ENCODE data around the gene ICAM1. TPM values are rescaled to one million over a fixed set of nuclear protein-coding genes. Genes with fewer than 3 reads are reported as not detected.

ICAM1 gene
- total and polyA plus RNA-seq, 2 of the 13 experiments (the other 11 are each of a cell fraction or from before 2014, with no cell fraction given), result 37.9 to 98.4 TPM

DNA sequence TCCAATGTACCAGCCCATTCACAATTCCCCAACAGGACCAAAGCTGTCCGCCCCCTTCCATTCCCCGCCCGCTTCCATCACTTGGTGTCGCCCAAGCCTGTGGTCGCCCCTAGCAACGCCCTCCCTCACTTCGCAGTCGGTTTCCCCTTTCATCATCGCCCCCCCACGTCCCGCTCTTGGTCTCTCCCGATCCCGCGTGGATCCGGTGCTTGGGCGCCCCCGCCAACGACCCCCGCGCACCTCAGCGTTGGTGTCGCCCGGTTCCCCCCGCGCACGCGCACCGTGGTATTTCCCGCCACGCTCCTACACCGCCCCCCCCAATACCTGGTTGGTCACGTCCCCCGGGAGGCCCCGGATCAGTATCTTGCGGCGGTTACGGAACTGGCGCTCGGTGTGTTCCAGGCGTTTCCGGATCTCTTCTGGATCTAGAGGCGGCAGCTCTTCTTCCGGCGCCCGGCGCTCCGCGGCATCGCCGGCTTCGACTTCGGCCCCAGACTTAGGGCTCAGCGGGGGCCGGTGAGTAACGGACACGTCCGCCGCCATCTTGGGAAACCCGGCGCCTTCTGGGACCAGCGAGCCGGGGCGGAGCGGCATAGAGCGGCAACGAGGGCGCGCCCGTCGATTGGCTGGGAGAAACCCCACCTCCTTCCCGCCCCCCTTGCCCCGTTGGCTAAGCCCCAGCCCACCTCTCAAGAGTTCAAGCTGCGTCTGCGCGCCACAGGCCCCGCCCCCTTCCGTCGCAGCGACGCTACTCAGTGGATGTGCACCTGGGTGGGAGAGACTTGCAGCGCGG, 62.2 kb downstream of the ICAM1 start, which contains the start of gene RAVER1 (continued):
- 0 out of 2 replicates have a peak, but pooled peaks have one; percentile 9 for TF ChIP-seq EED (CRISPR knock-in tag; IDR thresholded peaks at IDR 0.05)
- no peak for TF ChIP-seq JARID2 (CRISPR knock-in tag; IDR thresholded peaks at IDR 0.05; ENCODE audit: insufficient replicate concordance)
- no peak for TF ChIP-seq PRMT3 (CRISPR knock-in tag; IDR thresholded peaks at IDR 0.05; ENCODE audit: borderline replicate concordance, low read depth)
- TF ChIP-seq MED13 (CRISPR knock-in tag; IDR thresholded peaks at IDR 0.05), result no peak
- TF ChIP-seq GATA4 (IDR thresholded peaks at IDR 0.05; ENCODE audit: borderline replicate concordance, low read depth), result no peak
- TF ChIP-seq ZNF766 (CRISPR knock-in tag; IDR thresholded peaks at IDR 0.05; ENCODE audit: borderline replicate concordance), result no peak; the same call in none of the 2 replicates
- no peak for TF ChIP-seq PAX8 (CRISPR knock-in tag; IDR thresholded peaks at IDR 0.05; ENCODE audit: borderline replicate concordance)
- no peak; the same call in 1 of the 2 replicates for TF ChIP-seq ZNF33B (CRISPR knock-in tag; IDR thresholded peaks at IDR 0.05)
- TF ChIP-seq SMAD1 (CRISPR knock-in tag; IDR thresholded peaks at IDR 0.05; ENCODE audit: borderline replicate concordance, low read depth), result no peak; the same call in 1 of the 2 replicates
- TF ChIP-seq, protein P1, sequence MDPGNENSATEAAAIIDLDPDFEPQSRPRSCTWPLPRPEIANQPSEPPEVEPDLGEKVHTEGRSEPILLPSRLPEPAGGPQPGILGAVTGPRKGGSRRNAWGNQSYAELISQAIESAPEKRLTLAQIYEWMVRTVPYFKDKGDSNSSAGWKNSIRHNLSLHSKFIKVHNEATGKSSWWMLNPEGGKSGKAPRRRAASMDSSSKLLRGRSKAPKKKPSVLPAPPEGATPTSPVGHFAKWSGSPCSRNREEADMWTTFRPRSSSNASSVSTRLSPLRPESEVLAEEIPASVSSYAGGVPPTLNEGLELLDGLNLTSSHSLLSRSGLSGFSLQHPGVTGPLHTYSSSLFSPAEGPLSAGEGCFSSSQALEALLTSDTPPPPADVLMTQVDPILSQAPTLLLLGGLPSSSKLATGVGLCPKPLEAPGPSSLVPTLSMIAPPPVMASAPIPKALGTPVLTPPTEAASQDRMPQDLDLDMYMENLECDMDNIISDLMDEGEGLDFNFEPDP (CRISPR knock-in tag; conservative IDR thresholded peaks at IDR 0.05), result no peak
- peak; percentile 57; the same call in 1 of the 2 replicates for TF ChIP-seq NFRKB (IDR thresholded peaks at IDR 0.05)
- TF ChIP-seq, protein P2, sequence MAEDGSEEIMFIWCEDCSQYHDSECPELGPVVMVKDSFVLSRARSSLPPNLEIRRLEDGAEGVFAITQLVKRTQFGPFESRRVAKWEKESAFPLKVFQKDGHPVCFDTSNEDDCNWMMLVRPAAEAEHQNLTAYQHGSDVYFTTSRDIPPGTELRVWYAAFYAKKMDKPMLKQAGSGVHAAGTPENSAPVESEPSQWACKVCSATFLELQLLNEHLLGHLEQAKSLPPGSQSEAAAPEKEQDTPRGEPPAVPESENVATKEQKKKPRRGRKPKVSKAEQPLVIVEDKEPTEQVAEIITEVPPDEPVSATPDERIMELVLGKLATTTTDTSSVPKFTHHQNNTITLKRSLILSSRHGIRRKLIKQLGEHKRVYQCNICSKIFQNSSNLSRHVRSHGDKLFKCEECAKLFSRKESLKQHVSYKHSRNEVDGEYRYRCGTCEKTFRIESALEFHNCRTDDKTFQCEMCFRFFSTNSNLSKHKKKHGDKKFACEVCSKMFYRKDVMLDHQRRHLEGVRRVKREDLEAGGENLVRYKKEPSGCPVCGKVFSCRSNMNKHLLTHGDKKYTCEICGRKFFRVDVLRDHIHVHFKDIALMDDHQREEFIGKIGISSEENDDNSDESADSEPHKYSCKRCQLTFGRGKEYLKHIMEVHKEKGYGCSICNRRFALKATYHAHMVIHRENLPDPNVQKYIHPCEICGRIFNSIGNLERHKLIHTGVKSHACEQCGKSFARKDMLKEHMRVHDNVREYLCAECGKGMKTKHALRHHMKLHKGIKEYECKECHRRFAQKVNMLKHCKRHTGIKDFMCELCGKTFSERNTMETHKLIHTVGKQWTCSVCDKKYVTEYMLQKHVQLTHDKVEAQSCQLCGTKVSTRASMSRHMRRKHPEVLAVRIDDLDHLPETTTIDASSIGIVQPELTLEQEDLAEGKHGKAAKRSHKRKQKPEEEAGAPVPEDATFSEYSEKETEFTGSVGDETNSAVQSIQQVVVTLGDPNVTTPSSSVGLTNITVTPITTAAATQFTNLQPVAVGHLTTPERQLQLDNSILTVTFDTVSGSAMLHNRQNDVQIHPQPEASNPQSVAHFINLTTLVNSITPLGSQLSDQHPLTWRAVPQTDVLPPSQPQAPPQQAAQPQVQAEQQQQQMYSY (CRISPR knock-in tag; IDR thresholded peaks at IDR 0.05), result no peak
- TF ChIP-seq, protein P3, sequence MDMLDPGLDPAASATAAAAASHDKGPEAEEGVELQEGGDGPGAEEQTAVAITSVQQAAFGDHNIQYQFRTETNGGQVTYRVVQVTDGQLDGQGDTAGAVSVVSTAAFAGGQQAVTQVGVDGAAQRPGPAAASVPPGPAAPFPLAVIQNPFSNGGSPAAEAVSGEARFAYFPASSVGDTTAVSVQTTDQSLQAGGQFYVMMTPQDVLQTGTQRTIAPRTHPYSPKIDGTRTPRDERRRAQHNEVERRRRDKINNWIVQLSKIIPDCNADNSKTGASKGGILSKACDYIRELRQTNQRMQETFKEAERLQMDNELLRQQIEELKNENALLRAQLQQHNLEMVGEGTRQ (IDR thresholded peaks at IDR 0.05; ENCODE audit: low read depth, low read length), result no peak
- TF ChIP-seq, protein P3 (CRISPR knock-in tag; IDR thresholded peaks at IDR 0.05; ENCODE audit: borderline replicate concordance), result peak; percentile 25; the same call in 1 of the 2 replicates
- no peak for TF ChIP-seq FOSL1 (CRISPR knock-in tag; IDR thresholded peaks at IDR 0.05; ENCODE audit: borderline replicate concordance)
- TF ChIP-seq ZNF20 (CRISPR knock-in tag; IDR thresholded peaks at IDR 0.05), result no peak
- 0 out of 2 replicates have a peak, but pooled peaks have one; percentile 8 for TF ChIP-seq ZNF569 (CRISPR knock-in tag; IDR thresholded peaks at IDR 0.05; ENCODE audit: borderline replicate concordance)
- no peak for TF ChIP-seq ZNF335 (CRISPR knock-in tag; IDR thresholded peaks at IDR 0.05)
- peak; percentile 84; the same call in 1 of the 2 replicates for TF ChIP-seq FOXC1 (CRISPR knock-in tag; IDR thresholded peaks at IDR 0.05; ENCODE audit: borderline replicate concordance)
- TF ChIP-seq NFYB (CRISPR knock-in tag; IDR thresholded peaks at IDR 0.05), result peak; percentile 78
- peak; percentile 69; the same call in 1 of the 2 replicates for TF ChIP-seq ZSCAN31 (CRISPR knock-in tag; IDR thresholded peaks at IDR 0.05; ENCODE audit: low read depth)

All from HepG2 (cell line).